Testis (tissue), 2 donors: ENCODE data around the gene SRGN.

Source experiments
- POLR2A ChIP-seq: fragments of 450-650 bp; IDR thresholded peaks from one replicate; pipeline ENCODE4 v1.6.1; 2017; ENCODE audit warnings: antibody characterized with exemption, mild to moderate bottlenecking, moderate library complexity
- TF ChIP-seq, protein P1 (sequence below), 3 experiments: fragments of 450-650 bp in 2 of 3; fragments of 200-600 bp in 1 of 3; sonication (generic) in 1 of 3; IDR thresholded peaks; one replicate each; pipeline ENCODE4 v1.5.1; 2016 to 2019; ENCODE audit warnings: antibody characterized with exemption in 3 of 3, mild to moderate bottlenecking in 2 of 3, moderate library complexity in 1 of 3

- TF ChIP-seq, protein P1, sequence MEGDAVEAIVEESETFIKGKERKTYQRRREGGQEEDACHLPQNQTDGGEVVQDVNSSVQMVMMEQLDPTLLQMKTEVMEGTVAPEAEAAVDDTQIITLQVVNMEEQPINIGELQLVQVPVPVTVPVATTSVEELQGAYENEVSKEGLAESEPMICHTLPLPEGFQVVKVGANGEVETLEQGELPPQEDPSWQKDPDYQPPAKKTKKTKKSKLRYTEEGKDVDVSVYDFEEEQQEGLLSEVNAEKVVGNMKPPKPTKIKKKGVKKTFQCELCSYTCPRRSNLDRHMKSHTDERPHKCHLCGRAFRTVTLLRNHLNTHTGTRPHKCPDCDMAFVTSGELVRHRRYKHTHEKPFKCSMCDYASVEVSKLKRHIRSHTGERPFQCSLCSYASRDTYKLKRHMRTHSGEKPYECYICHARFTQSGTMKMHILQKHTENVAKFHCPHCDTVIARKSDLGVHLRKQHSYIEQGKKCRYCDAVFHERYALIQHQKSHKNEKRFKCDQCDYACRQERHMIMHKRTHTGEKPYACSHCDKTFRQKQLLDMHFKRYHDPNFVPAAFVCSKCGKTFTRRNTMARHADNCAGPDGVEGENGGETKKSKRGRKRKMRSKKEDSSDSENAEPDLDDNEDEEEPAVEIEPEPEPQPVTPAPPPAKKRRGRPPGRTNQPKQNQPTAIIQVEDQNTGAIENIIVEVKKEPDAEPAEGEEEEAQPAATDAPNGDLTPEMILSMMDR (IDR thresholded peaks at IDR 0.05), result no peak
- no peak for TF ChIP-seq POLR2A
Measured at GRCh38 chr10:69056129-69056528, 31.8 kb upstream of the SRGN start.
